Activated B cell treated with CpG ODN at 0.5 μM for 24 hours (primary cell): Measurements from ENCODE around the gene SYNGAP1. TPM values are rescaled to one million over a fixed set of nuclear protein-coding genes. Genes with fewer than 3 reads are reported as not detected.
"Not testable (repeated sequence)": the region's sequence is repeated elsewhere in the genome, so short reads cannot be mapped to it uniquely, and the experiment has no call there.

ENCODE experiments used
- ATAC-seq: fragments of 200-7000 bp; cut with Tn5 transposase; one replicate; pipeline ENCODE4 v1.10.0; 2021; ENCODE audit warnings: low read depth, mild to moderate bottlenecking, moderate library complexity
- CTCF ChIA-PET: fragments of 350-600 bp; sonication (Branson Sonifier 250); formaldehyde crosslinking; loops from one replicate; lab custom pipeline; 2021; ENCODE audit warnings: antibody characterized with exemption; lab: Charles Lee
- POLR2A ChIA-PET: fragments of 350-600 bp; sonication (Branson Sonifier 250); formaldehyde crosslinking; loops from one replicate; lab custom pipeline; 2021; ENCODE audit warnings: antibody characterized with exemption; lab: Charles Lee
- DNase-seq: peaks from one replicate; pipeline ENCODE4 v3.0.0; 2022
- H3K27ac Mint-ChIP-seq: one replicate; pipeline ENCODE4 v1.8.0; 2020; ENCODE audit warnings: mixed read lengths
- H3K27me3 Mint-ChIP-seq: one replicate; pipeline ENCODE4 v1.8.0; 2021; ENCODE audit warnings: mixed read lengths
- H3K36me3 Mint-ChIP-seq: one replicate; pipeline ENCODE4 v1.8.0; 2021; ENCODE audit warnings: low read depth, mixed read lengths
- H3K4me1 Mint-ChIP-seq: one replicate; pipeline ENCODE4 v1.8.0; 2021; ENCODE audit warnings: mixed read lengths
- H3K4me3 Mint-ChIP-seq: one replicate; pipeline ENCODE4 v1.8.0; 2020; ENCODE audit warnings: mild to moderate bottlenecking, mixed read lengths
- H3K9me3 Mint-ChIP-seq: one replicate; pipeline ENCODE4 v1.8.0; 2020; ENCODE audit warnings: mixed read lengths
- CTCF ChIP-seq: fragments of 200-600 bp; IDR thresholded peaks from one replicate; pipeline ENCODE4 v1.8.0; 2022; ENCODE audit warnings: antibody characterized with exemption, mild to moderate bottlenecking
- intact Hi-C: fragments of 100-400 bp; cut with micrococcal nuclease; formaldehyde crosslinking; loops from one replicate; pipeline ENCODE4 v1.15.1; 2024
- total RNA-seq: library from RNA; stranded (reverse); gene quantifications from 2 replicates; pipeline ENCODE4 v1.2.3, GENCODE V29; 2022

Gene SYNGAP1
- total RNA-seq, 1 donor from 2014 or later = 25.4 TPM

GRCh38 chr6:33392595-33392948 is 27.3 kb upstream of the SYNGAP1 start:
- Mint-ChIP-seq H3K9me3 (no peaks in the 10 kb centered on the region), H3K4me1 (peaks cover 25% of the 10 kb centered on the region), H3K27me3 (no peaks in the 10 kb centered on the region), H3K4me3 (peak overlapping the region; percentile 79), H3K36me3 (no peaks in the 10 kb centered on the region), H3K27ac (no peak overlapping the region)
- intact Hi-C loops = no loop called here
- DNase-seq = no peak
- POLR2A ChIA-PET = interaction anchor here (1.0 to 1.8 kb wide), 2 partner anchors 18 to 115 kb away, joined by 3 to 4 read pairs; partner anchors contain the start of gene B3GALT4
- CTCF ChIA-PET = no interaction called here
- TF ChIP-seq CTCF = no peak
- no peak for ATAC-seq

- ChIA-PET POLR2A (interaction anchor here (0.7 kb wide), 1 partner anchor 11 kb away, joined by 3 read pairs; no protein-coding TSS in a partner anchor), CTCF (no interaction called here)
- Mint-ChIP-seq H3K27ac (no peak overlapping the region), H3K36me3 (no peaks in the 10 kb centered on the region), H3K4me1 (peaks cover 25% of the 10 kb centered on the region), H3K27me3 (no peaks in the 10 kb centered on the region), H3K4me3 (no peak overlapping the region), H3K9me3 (no peaks in the 10 kb centered on the region)
- TF ChIP-seq CTCF = no peak
- ATAC-seq = no peak
- intact Hi-C loops = no loop called here
- DNase-seq = no peak
Measured at GRCh38 chr6:33392979-33393378, 26.9 kb upstream of the SYNGAP1 start.

GRCh38 chr6:33397541-33397940 is 22.3 kb upstream of the SYNGAP1 start:
- POLR2A ChIA-PET = no interaction called here
- Mint-ChIP-seq H3K27ac (no peak overlapping the region), H3K36me3 (no peaks in the 10 kb centered on the region), H3K27me3 (no peaks in the 10 kb centered on the region), H3K4me1 (peaks cover 5% of the 10 kb centered on the region), H3K9me3 (no peaks in the 10 kb centered on the region), H3K4me3 (no peak overlapping the region)
- intact Hi-C loops = no loop called here
- ATAC-seq (no peak), DNase-seq (no peak)
- TF ChIP-seq CTCF = no peak
- CTCF ChIA-PET = no interaction called here

- H3K27ac Mint-ChIP-seq, ATAC-seq, POLR2A ChIA-PET, H3K4me1 Mint-ChIP-seq, H3K9me3 Mint-ChIP-seq, H3K36me3 Mint-ChIP-seq, CTCF ChIA-PET, H3K4me3 Mint-ChIP-seq, DNase-seq, intact Hi-C loops, H3K27me3 Mint-ChIP-seq: not testable (repeated sequence)
Measured at GRCh38 chr6:33398601-33399000, 21.3 kb upstream of the SYNGAP1 start.

- intact Hi-C loops, H3K27ac Mint-ChIP-seq, POLR2A ChIA-PET, H3K4me3 Mint-ChIP-seq, H3K27me3 Mint-ChIP-seq, H3K9me3 Mint-ChIP-seq, ATAC-seq, CTCF ChIA-PET, H3K4me1 Mint-ChIP-seq, H3K36me3 Mint-ChIP-seq, DNase-seq: not testable (repeated sequence)
Measured at GRCh38 chr6:33399881-33400280, 20.0 kb upstream of the SYNGAP1 start.

- Mint-ChIP-seq H3K4me1 (peaks cover 8% of the 10 kb centered on the region), H3K27ac (no peak overlapping the region), H3K36me3 (no peaks in the 10 kb centered on the region), H3K9me3 (no peaks in the 10 kb centered on the region), H3K27me3 (no peaks in the 10 kb centered on the region), H3K4me3 (no peak overlapping the region)
- POLR2A ChIA-PET = no interaction called here
- CTCF ChIA-PET = no interaction called here
- ATAC-seq (no peak), DNase-seq (no peak)
- intact Hi-C loops = no loop called here
- no peak for TF ChIP-seq CTCF
Measured at GRCh38 chr6:33404884-33405283, 15.0 kb upstream of the SYNGAP1 start.
